Measurements from ENCODE around the gene DLGAP4. TPM values are rescaled to one million over a fixed set of nuclear protein-coding genes. Genes with fewer than 3 reads are reported as not detected.

Gene DLGAP4
- total and polyA plus RNA-seq, 3 experiments from 2014 or later: 15.5 to 19.3 (median 19.1) TPM

GRCh38 chr20:36303020-36303595 is 3.0 kb upstream of the DLGAP4 start:
- Histone ChIP-seq H3K4me1 (ENCODE audit: insufficient read depth, low read length) (peaks cover 5% of the 10 kb centered on the region), H3K4me3 (ENCODE audit: low read length) (no peak overlapping the region), H3K27me3 (ENCODE audit: insufficient read depth, low read length, poor library complexity, severe bottlenecking) (peaks cover 19% of the 10 kb centered on the region), H3K36me3 (ENCODE audit: insufficient read depth, low read length) (no peaks in the 10 kb centered on the region), H3K9me3 (ENCODE audit: low read length) (no peaks in the 10 kb centered on the region), H3K27ac (ENCODE audit: low read depth, low read length) (no peak overlapping the region)
- peaks cover 7 to 15% (median 9%) of the 10 kb centered on the region in 3 donors for H3K4me1 Mint-ChIP-seq
- ChIA-PET POLR2A (no interaction called here), CTCF (no interaction called here)
- no peak for DNase-seq
- no peaks in the 10 kb centered on the region for H3K36me3 Mint-ChIP-seq
- H3K4me3 Mint-ChIP-seq: no peak overlapping the region
- H3K27me3 Mint-ChIP-seq: peaks cover 36 to 72% of the 10 kb centered on the region in 2 donors
- H3K27ac Mint-ChIP-seq: peak overlapping the region in 1 of 8 donors; percentile 25
- H3K9me3 Mint-ChIP-seq: no peaks in the 10 kb centered on the region

GRCh38 chr20:36303831-36304230 is 2.3 kb upstream of the DLGAP4 start:
- Histone ChIP-seq H3K36me3 (ENCODE audit: insufficient read depth, low read length) (no peaks in the 10 kb centered on the region), H3K27ac (ENCODE audit: low read depth, low read length) (no peak overlapping the region), H3K4me1 (ENCODE audit: insufficient read depth, low read length) (peaks cover 5% of the 10 kb centered on the region), H3K4me3 (ENCODE audit: low read length) (no peak overlapping the region), H3K9me3 (ENCODE audit: low read length) (no peaks in the 10 kb centered on the region), H3K27me3 (ENCODE audit: insufficient read depth, low read length, poor library complexity, severe bottlenecking) (peaks cover 22% of the 10 kb centered on the region)
- no peak for DNase-seq
- CTCF ChIA-PET: no interaction called here
- H3K4me3 Mint-ChIP-seq: no peak overlapping the region
- peak overlapping the region in 1 of 8 donors; percentile 17 for H3K27ac Mint-ChIP-seq
- no peaks in the 10 kb centered on the region for H3K36me3 Mint-ChIP-seq
- H3K4me1 Mint-ChIP-seq: peaks cover 7 to 15% (median 9%) of the 10 kb centered on the region in 3 donors
- POLR2A ChIA-PET: no interaction called here
- no peaks in the 10 kb centered on the region for H3K9me3 Mint-ChIP-seq
- peaks cover 35 to 72% of the 10 kb centered on the region in 2 donors for H3K27me3 Mint-ChIP-seq

- Mint-ChIP-seq H3K4me3 (peak overlapping the region in 6 of 7 donors; percentile 37 to 83 (median 68)), H3K4me1 (peaks cover 7 to 15% (median 10%) of the 10 kb centered on the region in 3 donors), H3K9me3 (no peaks in the 10 kb centered on the region), H3K27me3 (peaks cover 39 to 72% of the 10 kb centered on the region in 2 donors), H3K27ac (no peak overlapping the region), H3K36me3 (no peaks in the 10 kb centered on the region)
- H3K36me3 ChIP-seq (ENCODE audit: insufficient read depth, low read length): no peaks in the 10 kb centered on the region
- ChIA-PET CTCF (interaction anchor here (0.5 kb wide), 1 partner anchor 102 kb away, joined by 3 read pairs; no protein-coding TSS in a partner anchor), POLR2A (no interaction called here)
- H3K27me3 ChIP-seq (ENCODE audit: insufficient read depth, low read length, poor library complexity, severe bottlenecking): peaks cover 29% of the 10 kb centered on the region
- no peak overlapping the region for H3K4me3 ChIP-seq (ENCODE audit: low read length)
- H3K9me3 ChIP-seq (ENCODE audit: low read length): no peaks in the 10 kb centered on the region
- peaks cover 5% of the 10 kb centered on the region for H3K4me1 ChIP-seq (ENCODE audit: insufficient read depth, low read length)
- H3K27ac ChIP-seq (ENCODE audit: low read depth, low read length): no peak overlapping the region
- no peak for DNase-seq
Measured at GRCh38 chr20:36304786-36305495, 1.2 kb upstream of the DLGAP4 start.

DNA sequence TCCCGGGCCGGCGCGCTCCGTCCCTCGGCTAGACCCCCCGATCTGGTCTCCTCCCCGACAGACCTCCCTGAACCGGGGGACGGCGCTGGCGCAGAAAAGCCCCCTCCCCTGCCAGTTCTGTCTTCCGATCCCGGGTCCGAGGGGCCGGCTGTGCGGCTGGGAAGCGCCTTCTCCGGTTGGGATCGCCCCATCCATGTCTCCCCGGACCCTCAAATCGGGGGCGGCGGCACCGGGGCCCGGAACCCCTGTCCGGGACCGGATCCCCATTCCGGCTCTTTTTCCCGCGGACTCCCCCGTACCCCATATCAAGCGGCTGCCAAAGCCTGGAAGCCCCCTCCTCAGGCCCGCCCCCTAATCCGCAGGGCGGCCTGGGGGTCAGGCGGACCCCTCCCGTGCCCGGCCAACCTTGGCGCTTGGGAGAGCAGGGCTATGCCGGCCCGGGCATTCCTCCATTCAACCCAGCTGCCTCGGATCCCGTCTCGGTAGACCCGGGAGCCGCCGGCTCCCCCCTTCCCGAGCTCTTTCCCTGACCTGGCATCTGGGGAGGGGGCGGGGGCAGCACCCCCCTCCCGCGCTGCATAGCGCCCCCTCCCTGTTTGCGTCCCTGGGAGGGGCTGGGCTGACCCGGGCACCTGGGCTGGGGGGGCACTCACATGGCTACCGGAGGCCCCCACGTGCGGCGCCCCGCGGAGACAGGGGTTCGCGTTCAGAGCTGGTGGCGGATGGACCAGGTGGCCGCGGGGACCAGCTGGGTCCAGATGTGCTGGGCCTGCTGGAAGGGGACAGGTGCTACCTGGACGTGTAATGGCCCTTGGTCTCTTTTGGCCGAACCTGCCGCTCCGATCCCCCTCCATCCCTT is 643 bp downstream of the DLGAP4 start:
- Histone ChIP-seq H3K36me3 (ENCODE audit: insufficient read depth, low read length) (no peaks in the 10 kb centered on the region), H3K27ac (ENCODE audit: low read depth, low read length) (no peak overlapping the region), H3K27me3 (ENCODE audit: insufficient read depth, low read length, poor library complexity, severe bottlenecking) (peaks cover 29% of the 10 kb centered on the region), H3K9me3 (ENCODE audit: low read length) (no peaks in the 10 kb centered on the region), H3K4me3 (ENCODE audit: low read length) (no peak overlapping the region), H3K4me1 (ENCODE audit: insufficient read depth, low read length) (peaks cover 5% of the 10 kb centered on the region)
- no peak for DNase-seq
- CTCF ChIA-PET: interaction anchor here (0.6 kb wide), 2 partner anchors 11 to 811 kb away, joined by 3 to 4 read pairs; no protein-coding TSS in a partner anchor
- POLR2A ChIA-PET: no interaction called here
- peaks cover 47 to 71% of the 10 kb centered on the region in 2 donors for H3K27me3 Mint-ChIP-seq
- no peak overlapping the region for H3K27ac Mint-ChIP-seq
- no peaks in the 10 kb centered on the region for H3K9me3 Mint-ChIP-seq
- H3K36me3 Mint-ChIP-seq: no peaks in the 10 kb centered on the region
- peaks cover 7 to 15% (median 10%) of the 10 kb centered on the region in 3 donors for H3K4me1 Mint-ChIP-seq
- peak overlapping the region in 2 of 7 donors; percentile 32 to 47 for H3K4me3 Mint-ChIP-seq

DNA sequence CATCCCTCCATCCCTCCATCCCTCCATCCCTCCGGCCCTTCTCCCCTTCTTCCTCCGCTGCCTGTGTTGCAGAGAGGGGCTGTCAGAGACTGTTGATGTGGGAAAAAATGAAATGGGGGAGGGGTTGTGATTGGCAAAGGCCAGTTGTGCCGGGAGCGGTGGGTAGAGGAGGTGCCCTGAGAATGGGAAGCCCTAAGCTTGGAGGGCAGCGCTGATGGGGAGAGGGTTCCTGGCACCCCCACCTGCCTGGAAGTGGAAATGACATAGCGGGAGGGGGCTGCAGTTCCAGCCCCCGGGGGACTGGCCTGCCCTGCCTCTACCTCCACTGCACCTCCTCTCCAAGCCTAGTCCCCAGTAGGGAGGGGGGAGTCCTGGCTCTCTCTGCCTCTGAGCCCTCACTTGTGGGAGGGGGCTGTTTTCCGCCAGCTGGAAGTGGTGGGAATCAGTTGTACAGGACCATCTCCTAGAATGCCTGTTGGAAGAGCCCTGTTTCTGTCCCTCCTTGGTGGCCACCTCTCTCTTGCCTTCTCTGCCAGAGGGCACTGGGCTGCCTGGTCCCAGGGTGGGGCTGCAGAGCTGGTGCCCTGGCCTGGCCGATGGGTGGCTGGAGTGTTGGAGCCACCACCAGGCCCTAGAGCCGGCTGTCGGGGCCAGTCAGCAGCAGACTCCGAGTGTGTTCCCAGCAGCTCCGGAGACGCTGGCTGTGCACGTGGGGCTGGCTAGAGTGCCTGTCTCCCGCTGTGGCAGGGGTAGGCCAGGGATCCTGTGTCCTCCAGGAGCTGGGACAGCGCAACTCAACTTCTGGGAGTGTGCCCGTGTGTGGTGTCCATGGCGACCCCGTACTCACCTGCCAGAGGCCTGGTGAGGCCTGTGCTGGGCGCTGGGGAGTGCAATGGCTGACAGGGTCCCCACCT is 1.5 kb downstream of the DLGAP4 start:
- Histone ChIP-seq H3K4me1 (ENCODE audit: insufficient read depth, low read length) (peaks cover 5% of the 10 kb centered on the region), H3K4me3 (ENCODE audit: low read length) (no peak overlapping the region), H3K27me3 (ENCODE audit: insufficient read depth, low read length, poor library complexity, severe bottlenecking) (peaks cover 34% of the 10 kb centered on the region), H3K9me3 (ENCODE audit: low read length) (no peaks in the 10 kb centered on the region), H3K36me3 (ENCODE audit: insufficient read depth, low read length) (no peaks in the 10 kb centered on the region), H3K27ac (ENCODE audit: low read depth, low read length) (no peak overlapping the region)
- POLR2A ChIA-PET: no interaction called here
- Mint-ChIP-seq H3K4me1 (peaks cover 7 to 15% (median 10%) of the 10 kb centered on the region in 3 donors), H3K27ac (peak overlapping the region in 1 of 8 donors; percentile 18), H3K27me3 (peaks cover 50 to 72% of the 10 kb centered on the region in 2 donors), H3K4me3 (peak overlapping the region in 5 of 7 donors; percentile 29 to 63 (median 54)), H3K9me3 (no peaks in the 10 kb centered on the region), H3K36me3 (no peaks in the 10 kb centered on the region)
- CTCF ChIA-PET: interaction anchor here (0.6 kb wide), 2 partner anchors 10 to 810 kb away, joined by 3 to 4 read pairs; no protein-coding TSS in a partner anchor
- no peak for DNase-seq

GRCh38 chr20:36308353-36308752 is 2.2 kb downstream of the DLGAP4 start:
- H3K4me1 Mint-ChIP-seq: peaks cover 7 to 15% (median 10%) of the 10 kb centered on the region in 3 donors
- no peaks in the 10 kb centered on the region for H3K36me3 Mint-ChIP-seq
- H3K27ac Mint-ChIP-seq: no peak overlapping the region
- ChIA-PET POLR2A (no interaction called here), CTCF (no interaction called here)
- H3K27me3 Mint-ChIP-seq: peaks cover 48 to 74% of the 10 kb centered on the region in 2 donors
- H3K27ac ChIP-seq (ENCODE audit: low read depth, low read length): no peak overlapping the region
- H3K9me3 ChIP-seq (ENCODE audit: low read length): no peaks in the 10 kb centered on the region
- H3K36me3 ChIP-seq (ENCODE audit: insufficient read depth, low read length): no peaks in the 10 kb centered on the region
- H3K4me3 ChIP-seq (ENCODE audit: low read length): no peak overlapping the region
- peaks cover 5% of the 10 kb centered on the region for H3K4me1 ChIP-seq (ENCODE audit: insufficient read depth, low read length)
- peaks cover 34% of the 10 kb centered on the region for H3K27me3 ChIP-seq (ENCODE audit: insufficient read depth, low read length, poor library complexity, severe bottlenecking)
- no peaks in the 10 kb centered on the region for H3K9me3 Mint-ChIP-seq
- peak overlapping the region in 2 of 7 donors; percentile 19 to 30 for H3K4me3 Mint-ChIP-seq
- DNase-seq: no peak

GRCh38 chr20:36308986-36309385 is 2.8 kb downstream of the DLGAP4 start:
- DNase-seq: no peak
- Mint-ChIP-seq H3K4me1 (peaks cover 7 to 15% (median 10%) of the 10 kb centered on the region in 3 donors), H3K9me3 (no peaks in the 10 kb centered on the region), H3K36me3 (no peaks in the 10 kb centered on the region), H3K27ac (peak overlapping the region in 1 of 8 donors; percentile 41), H3K27me3 (peaks cover 47 to 67% of the 10 kb centered on the region in 2 donors), H3K4me3 (peak overlapping the region in 3 of 7 donors; percentile 38 to 74 (median 44))
- Histone ChIP-seq H3K4me1 (ENCODE audit: insufficient read depth, low read length) (peaks cover 5% of the 10 kb centered on the region), H3K27ac (ENCODE audit: low read depth, low read length) (no peak overlapping the region), H3K36me3 (ENCODE audit: insufficient read depth, low read length) (no peaks in the 10 kb centered on the region), H3K4me3 (ENCODE audit: low read length) (no peak overlapping the region), H3K9me3 (ENCODE audit: low read length) (no peaks in the 10 kb centered on the region), H3K27me3 (ENCODE audit: insufficient read depth, low read length, poor library complexity, severe bottlenecking) (peaks cover 32% of the 10 kb centered on the region)
- POLR2A ChIA-PET: no interaction called here
- CTCF ChIA-PET: no interaction called here
